Uterus (tissue), 2 donors: ENCODE data around the gene HAGH.

Experiments
- POLR2A ChIP-seq, 2 donors: fragments of 450-650 bp; IDR thresholded peaks; one replicate each; pipeline ENCODE4 v1.6.1; 2016; ENCODE audit warnings: antibody characterized with exemption in 2 of 2, mild to moderate bottlenecking in 1 of 2, moderate library complexity in 1 of 2
- TF ChIP-seq, protein P1 (sequence below), 4 experiments: fragments of 200-600 bp in 2 of 4; fragments of 450-650 bp in 2 of 4; sonication (generic) in 2 of 4; IDR thresholded peaks; one replicate each; pipeline ENCODE4 v1.5.1; 2016 to 2019; ENCODE audit warnings: antibody characterized with exemption in 4 of 4, mild to moderate bottlenecking in 2 of 4, moderate library complexity in 1 of 4

DNA sequence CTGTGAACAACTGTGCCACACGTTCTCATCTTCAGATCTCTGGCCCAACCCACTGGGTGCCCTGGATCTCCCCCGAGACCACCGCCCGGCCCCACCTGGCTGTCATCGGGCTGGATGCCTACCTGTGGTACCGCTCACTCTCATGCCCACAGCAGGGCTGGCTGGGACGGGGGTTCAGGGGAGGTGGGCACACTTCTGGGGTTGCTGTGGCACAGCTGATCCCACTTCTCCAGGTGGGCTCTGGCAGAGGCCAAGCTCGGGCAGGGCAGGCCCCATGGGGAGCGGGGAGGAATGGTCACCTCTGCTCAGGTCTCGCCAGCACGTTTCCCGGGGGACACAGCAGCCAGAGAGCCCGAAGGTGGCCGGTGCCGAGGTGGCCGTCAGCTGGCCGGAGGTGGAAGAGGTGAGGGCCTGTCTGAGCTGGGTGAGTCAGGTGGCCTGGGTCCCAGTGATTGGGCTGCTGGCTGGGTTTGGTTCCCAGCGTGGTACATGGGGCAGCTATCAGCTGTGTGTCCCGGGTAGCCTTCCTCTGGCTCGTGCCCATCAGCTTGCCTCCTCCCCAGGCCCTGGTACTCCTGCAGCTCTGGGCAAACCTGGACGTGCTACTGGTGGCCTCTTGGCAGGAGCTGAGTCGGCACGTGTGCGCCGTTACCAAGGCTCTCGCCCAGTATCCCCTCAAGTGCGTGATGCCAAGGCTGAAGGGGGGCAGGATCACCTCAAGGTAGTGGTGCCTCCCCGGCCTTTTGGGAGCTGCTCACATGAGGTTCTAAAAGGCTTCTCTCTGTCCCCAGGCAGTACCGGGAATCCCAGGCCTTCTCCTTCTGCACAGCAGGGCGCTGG, 51.4 kb downstream of the HAGH start:
- TF ChIP-seq, protein P1, sequence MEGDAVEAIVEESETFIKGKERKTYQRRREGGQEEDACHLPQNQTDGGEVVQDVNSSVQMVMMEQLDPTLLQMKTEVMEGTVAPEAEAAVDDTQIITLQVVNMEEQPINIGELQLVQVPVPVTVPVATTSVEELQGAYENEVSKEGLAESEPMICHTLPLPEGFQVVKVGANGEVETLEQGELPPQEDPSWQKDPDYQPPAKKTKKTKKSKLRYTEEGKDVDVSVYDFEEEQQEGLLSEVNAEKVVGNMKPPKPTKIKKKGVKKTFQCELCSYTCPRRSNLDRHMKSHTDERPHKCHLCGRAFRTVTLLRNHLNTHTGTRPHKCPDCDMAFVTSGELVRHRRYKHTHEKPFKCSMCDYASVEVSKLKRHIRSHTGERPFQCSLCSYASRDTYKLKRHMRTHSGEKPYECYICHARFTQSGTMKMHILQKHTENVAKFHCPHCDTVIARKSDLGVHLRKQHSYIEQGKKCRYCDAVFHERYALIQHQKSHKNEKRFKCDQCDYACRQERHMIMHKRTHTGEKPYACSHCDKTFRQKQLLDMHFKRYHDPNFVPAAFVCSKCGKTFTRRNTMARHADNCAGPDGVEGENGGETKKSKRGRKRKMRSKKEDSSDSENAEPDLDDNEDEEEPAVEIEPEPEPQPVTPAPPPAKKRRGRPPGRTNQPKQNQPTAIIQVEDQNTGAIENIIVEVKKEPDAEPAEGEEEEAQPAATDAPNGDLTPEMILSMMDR (IDR thresholded peaks at IDR 0.05) = no peak
- no peak for TF ChIP-seq POLR2A (IDR thresholded peaks at IDR 0.05)
